ENCODE results near the gene FBXL7.

The FBXL7 gene

DNA sequence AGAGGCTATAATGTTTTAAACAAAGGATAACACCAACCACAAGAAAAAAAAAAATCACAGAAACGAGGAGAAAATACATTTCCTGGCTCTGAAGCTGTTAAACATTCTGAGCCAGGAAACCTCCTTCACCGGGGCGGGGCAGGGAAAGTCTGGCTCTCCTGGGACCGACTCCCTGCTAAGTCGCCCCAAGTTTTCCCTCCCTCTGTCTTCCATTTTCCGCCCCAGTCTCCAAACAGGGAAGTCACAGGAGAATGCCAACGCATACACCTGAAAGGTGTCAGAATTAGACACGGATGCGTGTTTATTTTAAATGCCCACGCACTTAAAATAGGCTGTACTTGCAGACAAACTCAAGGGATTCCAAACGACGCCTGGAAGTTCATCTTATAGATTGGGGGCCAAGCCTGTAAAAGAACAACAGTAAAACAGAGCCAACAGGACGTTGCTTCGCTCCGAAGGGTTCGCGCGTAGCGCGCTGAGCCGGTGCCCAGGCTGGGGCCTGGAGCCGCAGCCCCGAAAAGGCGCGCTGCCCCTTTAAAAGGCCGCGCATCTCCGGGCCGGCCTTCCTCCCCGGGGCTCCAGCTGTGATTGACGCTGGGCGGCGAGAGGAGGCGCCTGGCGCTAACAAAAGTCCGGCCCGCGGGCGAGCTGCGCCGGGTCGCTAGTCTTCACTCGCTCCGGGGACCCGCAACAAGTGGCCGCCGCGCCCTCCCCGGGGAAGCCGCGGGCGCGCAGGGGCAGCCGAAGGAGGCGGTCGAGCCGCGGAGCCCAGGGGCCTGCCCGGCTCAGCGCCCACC, at the start of gene FBXL7:
FBXL7 (plus strand) TSS at position 653 of the 797 bp plus-strand sequence.
- no peak for DNase-seq

DNA sequence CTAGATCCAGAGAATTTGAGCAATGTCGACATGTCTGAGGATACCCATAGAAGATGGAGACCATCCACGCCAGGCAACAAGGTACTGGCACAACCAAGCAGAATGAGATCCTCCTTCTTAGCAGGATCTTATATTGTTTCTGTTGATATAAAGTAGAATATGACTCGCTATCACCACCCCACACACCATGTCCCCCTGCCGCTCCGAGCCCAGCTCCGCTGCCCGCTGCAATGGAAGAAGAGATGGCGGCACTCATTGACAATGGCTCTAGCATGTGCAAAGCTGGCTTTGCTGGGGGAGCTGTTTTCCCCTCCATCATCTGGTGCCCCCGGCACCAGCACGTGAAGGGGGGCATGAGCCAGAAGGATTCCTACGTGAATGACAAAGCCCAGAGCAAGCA, 49.5 kb upstream of the FBXL7 start:
- no peak for DNase-seq

DNA sequence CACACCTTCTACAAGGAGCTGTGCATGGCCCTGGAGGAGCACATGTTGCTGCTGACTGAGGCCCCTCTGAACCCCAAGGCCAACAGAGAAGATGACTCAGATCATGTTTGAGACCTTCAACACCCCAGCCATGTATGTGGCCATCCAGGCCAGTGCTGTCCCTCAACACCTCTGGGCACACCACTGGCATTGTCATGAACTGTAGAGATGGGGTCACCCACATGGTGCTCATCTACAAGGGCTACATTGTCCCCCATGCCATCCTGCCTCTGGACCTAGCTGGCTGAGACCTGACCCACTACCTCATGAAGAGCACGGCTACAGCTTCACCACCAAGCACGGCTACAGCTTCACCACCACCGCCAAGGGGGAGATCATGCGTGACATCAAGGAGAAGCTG, 49.0 kb upstream of the FBXL7 start:
- no peak for DNase-seq

DNA sequence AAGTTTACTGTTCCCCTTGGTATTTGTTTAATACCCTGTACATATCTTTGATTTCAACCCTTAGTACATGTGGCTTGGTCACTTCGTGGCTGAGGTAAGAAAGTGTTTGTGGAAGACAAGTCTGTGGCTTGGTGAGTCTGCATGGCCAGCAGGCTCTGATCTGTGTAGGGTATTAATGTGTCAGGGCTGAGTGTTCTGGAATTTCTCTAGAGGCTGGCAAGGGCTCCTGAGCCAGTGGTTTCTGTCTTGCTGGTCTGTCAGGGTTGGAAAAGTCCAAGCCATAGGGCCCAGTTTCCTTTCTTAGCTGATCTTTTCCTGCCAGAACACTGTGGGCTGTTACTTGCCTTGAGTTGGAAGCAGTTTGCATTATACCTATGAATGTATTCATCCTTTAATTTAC, 48.0 kb upstream of the FBXL7 start:
- DNase-seq, result no peak

DNA sequence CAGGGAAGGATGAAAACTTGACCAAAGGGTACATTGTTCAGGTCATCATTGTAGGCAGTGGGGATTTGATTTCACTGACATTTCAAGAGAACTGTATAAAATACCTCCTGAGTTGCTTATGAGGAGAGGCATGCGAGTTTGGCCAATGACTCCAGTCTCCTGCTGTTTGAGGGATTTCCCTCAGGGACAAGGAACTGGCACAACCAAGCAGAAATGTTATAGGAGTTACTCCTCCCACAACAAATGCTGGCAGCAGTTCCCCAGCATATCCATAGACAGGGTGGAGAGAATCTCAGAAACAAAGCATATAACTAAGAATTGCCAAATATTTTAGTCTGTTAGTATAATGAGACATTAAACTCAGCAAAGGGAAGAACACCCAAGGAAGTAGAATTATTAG, 47.2 kb upstream of the FBXL7 start:
- DNase-seq, result no peak

DNA sequence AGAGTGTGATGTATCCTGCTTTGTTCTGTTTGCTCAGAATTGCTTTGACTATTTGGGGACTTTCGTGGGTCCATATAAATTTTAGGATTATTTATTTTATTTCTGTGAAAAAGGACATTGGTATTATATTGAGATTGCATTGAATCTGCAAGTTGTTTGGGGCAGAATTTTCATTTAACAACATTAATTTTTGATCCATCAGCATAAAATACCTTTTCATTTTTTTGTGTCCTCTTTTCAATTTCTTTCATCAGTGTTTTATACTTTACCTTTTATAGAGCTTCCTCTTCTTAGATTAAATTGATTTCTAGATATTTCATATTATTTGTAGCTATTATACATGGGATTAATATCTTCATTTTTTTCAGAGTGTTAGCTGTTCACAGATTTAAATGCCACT, 40.8 kb upstream of the FBXL7 start:
- no peak for DNase-seq

DNA sequence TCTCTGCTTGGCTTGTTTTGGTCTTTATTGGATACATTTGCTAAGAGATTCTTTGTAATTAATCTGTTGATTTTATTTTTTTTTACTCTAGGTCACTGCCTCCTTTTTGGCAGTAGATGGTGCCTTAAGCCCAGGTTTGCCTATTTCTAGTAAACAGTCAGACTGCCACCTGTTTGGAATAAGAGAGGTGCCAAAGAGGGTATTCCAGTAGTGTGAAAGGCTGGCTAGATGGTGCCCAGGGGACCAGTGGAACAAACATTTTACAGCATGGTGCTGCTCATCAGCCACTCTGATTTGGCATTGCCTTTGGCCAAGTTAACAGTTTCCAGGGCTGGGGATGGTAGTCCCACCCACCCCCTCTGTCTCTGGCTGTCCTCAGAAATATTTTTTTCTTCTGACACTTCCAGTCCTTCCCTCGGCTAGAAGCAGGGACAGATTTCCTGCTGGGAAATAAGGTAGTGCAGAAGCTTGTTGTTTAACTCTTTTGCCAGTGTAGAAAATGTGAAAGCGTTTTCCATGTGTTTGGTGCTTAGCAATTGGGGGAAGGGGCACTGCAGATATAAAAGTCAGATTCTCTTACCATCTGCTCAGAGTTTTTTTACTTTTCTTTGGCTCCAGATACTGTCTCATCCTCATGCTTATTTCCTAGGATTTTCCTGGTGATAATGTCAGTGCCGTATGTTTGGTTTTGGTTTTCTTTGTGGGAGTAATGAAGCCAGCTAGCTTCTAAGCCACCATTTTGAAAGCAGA, 36.6 kb upstream of the FBXL7 start:
- DNase-seq, result no peak

DNA sequence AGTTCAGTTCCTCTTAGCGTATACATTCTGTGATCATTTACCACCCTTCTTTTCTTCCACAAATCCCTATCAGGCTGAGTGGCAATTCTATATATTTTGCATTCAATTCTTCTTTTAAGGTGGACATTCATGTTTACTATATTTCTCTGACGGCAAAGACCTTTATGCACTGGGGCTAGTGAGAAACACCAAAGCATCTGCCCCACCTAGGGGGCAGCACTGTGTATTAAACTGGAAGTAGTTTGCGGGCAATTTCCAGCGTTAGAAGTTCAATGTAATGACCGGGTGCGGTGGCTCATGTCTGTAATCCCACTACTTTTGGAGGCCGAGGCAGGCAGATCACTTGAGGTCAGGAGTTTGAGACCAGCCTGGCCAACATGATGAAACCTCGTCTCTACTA, 27.9 kb upstream of the FBXL7 start:
- DNase-seq, result no peak

DNA sequence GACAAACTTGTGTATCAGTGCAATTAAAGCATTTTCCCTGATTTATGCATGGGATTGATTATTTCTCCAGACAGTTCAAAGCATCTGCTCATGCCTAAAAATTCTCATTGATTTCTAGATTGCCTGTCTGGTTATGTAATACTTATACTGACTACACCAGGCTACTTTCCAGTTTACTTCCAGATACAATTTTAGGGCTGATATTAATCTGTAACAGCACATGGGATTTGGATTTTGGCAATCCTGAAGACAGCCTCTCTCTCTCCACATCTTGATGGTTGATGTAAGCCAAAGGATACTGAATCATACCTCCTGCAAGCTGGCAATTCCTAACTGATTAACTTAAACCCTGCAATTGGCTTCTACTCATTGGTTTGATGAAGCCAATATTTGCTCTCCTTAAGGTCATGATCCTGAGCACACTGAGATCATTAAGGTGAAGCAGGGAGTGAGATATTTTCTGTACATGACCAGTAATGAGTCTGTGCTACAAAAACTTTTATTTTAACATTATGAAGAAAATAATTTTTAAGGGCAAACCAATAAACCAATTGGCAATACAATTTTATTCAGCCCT, 25.7 kb upstream of the FBXL7 start:
- no peak for DNase-seq

DNA sequence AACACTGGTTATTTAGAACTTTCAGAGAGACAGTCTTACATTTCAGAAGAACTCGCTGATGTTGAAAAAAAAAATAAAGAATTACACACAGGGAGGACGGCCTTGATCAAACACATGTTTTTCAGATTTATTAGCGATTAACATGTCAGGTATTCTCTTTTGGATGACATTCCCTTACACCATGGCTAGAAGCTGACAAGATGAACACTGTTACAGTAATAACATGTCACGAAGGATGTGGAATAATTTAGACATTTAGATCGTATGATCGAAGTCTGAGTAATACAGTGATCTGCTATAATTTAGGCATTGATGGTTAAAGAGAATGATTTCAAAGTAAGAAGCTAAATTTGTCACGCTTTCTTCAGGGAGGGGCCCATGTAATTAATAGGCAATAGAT, 24.6 kb upstream of the FBXL7 start:
- no peak for DNase-seq

DNA sequence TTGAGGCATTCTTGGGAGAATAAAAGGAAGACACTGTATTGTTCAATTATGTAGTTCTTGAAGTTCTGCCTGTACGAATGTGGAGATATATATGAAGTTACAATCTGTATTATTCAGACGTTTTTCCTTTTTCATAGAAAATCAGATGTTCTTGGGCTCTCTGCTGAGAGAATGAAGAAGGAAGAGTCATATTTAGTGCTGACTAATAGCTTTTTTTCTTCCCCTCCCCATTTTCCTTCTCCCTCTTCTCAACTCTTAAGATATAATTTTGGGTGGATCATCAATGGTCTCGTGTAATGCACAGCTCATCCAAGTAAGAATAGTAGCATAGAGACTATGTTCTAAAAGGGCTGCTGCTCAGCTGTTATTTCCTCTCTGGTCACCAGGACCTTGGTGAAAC, 23.0 kb upstream of the FBXL7 start:
- no peak for DNase-seq

DNA sequence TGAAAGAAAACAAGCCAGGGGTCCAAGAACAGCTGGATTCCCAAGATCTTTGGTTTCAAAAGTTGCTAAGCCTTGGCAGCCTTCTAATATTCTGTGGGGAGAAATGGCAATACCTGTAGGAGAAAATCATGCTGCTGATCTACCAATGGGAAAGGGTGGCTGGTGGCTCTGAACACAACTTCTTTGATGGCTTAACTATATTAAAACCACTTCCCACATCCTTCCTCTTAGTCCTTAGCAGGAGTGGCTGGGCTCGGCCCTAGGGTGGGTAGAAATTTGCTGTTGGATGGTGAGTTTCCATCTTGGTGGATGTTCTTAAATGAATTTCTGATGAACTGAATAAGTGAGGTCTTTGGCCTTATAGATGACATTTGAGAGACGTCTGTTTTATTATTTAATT, 19.5 kb upstream of the FBXL7 start:
- no peak for DNase-seq

DNA sequence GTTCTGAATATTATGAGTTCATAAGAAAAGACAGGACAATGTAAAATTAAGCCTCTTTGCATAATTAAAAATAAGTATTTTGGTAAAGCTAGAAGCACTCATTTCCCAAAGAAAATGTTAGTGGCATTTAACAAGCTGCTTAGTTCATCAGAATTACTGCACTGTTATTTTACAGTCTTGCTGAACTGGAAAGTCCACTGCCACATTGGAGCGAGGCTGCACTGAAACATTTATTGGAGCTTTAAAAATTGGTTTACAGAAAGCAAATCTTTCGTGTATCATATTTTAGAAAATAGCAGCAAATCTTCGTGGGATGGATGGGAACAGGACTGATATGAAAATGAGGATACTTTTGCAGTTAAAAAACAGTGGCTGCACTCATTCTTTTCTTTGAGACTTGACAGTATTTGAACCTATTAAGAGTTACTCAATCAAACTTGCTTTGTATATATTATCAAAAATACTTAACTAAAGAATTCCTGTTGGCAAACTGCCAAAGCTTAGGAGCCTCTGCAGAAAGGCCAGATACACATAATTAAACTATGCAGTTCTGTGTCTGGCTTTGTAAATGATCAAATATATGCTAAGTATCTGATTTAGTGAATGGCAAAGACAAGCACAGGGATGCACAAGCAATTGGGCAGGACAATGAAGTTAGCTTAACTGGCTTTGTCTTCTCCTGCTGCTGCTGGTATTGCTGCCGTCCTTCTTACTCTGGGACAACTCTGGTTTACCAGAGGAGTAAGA, 16.5 kb upstream of the FBXL7 start:
- no peak for DNase-seq

DNA sequence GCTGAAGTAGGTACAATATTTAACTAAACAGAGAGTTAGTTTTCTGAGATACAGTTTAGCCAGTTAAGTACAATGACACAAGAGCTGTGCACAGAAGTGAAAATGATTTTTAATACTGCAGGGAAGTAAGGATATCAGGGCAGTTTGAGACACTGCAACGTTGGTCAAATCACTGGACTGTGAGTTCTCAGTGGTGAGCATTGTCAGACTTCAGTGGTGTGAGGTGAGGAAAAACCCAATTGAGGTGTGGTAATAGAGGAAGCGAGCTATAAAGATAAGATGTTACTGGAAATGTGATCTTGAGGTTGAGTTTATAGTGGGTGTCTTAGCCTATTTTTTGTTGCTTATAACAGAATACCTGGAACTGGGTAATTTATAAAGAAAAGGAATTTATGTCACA, 12.8 kb upstream of the FBXL7 start:
- DNase-seq, result no peak

DNA sequence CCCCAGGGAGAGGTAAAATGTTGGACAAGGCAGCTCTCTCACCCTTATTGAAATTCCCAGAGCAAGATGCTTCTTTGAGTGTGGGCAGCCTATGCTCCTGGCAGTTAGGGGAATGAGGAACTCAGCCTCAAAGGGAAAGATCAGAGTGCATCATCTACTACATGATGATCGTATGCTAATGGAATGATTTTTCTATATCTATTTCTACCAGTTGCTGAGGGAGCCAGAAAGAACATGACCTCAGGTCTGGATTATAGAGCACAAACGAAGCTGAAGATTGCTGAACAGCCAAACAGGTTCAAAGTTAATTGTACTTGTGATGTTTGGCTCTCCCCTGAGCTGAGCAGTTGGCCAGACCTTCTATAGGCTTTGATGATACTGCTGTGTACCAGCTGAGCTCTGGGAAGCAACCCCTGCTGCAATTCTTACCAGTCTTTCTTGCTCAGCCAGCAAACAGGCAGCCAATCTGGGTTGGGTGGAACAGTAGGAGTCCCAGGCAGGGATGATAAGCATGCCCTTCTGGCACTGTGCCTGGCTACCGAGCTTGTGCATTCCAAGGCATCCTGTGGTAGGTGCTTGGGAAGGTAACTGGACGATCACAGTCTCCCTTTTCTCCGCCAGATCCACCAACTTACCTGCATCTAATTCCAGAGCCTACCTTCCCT, 10.3 kb upstream of the FBXL7 start:
- DNase-seq, result no peak

DNA sequence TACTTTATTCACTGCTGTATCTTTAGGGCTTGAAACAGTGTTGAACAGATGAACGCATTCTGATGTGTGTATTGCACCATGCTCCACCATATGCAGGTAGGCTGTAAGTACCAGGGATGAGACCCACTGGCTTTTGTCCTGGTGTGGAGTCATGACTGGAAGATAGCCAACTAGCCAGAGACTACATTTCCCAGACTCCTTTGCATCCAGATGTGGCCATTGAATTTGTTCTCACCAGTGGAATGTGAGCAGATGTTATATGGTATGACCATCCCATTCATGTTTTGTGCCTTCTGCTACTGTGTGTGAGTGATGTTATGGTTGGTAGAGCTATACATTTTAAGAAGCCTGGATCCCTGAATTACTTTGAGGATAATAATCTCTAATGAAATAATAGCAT, 7.4 kb upstream of the FBXL7 start:
- DNase-seq, result no peak

DNA sequence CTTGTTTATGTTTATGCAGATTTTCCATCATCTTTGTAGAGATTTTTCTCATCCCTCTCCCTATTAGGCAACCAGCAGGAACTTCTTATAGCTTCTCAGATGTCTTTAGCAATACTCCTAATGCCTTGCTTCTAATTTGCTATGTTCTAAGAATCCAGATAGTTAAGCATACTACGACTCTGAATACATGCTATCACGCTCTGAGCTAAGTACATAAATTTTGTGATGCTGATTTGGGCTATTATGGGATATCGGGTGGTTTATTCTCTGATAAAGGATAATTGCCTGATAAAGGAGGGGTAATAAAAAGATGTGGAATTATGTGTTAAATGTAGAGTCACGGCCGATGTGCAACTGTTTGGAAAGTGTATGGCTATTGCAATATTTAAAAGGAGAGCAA, 6.5 kb upstream of the FBXL7 start:
- no peak for DNase-seq

DNA sequence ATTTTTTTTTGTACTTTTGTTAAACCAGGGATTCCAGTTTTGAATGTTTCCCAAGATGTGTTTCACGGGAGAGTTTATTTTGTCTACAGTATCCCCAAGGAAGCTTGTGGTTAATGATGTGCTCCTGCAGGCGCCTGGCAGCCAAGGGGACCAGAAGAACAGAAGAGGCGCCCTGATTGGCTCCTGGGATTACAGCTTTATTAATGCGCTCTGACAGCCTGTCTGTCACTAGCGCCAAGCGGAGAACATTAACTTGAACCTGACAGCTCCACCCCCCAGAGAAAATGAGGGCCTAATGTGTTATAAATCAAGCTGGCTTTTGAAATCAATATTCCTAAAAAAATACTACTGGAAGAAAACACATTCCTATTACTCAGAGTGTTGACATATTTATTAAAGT, 5.0 kb upstream of the FBXL7 start:
- no peak for DNase-seq

DNA sequence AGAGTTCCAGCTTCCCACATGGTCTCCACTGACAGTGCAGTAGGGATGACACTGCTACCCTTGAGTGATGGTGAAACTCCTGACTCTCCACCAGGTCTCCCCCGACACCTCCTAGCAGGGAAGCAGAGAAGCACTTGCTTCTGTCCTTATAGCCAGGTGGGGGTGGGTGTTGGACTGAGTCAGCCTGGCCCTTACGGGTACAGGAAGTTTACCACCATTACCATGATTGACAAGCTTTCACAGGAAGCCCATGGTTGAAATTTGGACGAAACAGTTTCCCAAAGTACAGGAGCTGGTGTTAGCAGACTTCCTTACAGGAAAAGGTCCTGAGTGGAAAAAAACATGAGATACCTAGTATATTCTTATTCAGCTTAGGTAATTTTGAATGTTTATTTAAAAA, 3.1 kb upstream of the FBXL7 start:
- DNase-seq, result no peak

DNA sequence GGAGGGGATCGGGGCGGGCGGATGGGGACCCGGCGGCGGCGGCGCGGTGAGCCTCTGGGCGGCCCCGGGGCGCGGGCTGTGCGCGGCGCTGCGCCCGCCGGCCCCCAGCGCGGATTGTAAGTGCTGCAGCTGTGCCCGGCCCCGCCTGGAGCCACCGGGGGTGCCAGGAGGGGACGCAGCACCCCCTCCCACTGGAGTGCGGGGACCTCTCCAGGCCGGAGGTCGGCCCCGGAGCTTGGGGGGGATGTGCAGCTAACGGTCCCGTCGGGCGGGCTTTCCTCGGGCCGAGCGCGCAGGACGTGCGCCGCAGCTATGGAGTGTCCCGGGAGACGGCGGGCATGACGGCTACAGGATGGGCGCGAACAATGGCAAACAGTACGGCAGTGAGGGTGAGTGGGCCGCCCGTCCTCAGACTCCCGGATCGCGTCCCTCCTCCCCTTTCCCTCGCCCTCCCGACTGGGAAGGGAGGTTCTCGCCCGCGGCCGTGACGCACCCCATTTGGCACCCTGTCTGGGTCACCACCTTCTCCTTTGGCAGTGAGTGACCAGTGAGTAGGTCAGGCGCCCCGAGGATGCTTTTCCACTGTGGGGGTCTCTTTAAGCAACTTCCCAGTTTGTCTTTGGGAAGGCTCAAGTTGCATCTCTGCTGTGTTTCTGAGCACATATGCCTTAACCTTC, 483 bp downstream of the FBXL7 start:
- no peak for DNase-seq

DNA sequence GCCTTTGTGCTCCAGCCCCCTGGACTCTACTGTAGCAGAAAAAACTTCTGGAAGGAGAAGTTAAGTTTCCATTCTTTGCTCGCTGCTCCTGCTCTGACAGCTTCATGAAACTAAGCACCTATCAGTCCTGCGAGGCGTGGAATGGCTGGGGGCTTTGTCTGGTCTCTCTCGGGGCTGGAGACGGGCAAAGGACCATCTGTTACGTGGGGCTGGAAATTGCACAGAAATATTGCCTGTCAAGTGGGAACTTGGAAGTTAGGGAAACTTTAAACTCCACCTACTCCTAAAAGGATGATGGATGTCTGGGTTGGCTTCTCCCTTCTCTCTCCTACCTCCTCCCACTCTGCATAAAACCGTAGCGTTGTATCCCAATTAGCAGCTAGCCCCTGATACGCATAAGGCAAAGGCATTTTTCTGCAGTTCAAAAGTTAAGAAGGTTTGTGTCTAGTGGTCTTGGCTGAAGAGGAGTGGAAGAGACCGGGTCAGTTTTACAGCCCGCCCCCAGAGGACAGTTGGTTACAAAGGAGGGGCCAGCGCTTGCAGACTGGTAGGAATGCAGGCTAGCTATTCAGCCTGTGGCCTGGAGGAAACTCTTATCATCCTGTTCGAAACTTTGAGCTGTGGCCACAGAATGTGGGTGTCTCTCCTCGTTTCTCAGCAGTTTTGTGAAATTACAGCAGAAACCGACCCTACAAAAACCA, 1.3 kb downstream of the FBXL7 start:
- DNase-seq, result no peak

DNA sequence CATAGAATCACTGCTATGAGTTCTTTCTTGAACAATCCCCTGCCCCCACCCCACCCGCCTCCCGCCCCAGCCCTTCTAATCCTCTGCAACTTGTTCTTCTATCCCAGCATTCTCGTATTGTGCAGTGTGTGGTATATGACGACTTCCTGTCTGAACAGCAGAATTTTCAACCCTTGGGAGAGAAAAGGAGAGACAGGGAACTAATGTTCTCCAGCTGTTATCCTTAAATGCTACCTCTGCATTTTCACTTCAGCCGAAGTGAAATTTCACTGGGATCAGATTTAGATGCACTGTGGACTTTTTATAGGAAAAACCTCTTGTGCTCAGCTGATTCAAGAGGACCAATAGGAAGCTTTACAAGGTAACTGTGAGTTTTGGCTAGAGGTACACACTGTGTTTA, 2.2 kb downstream of the FBXL7 start:
- DNase-seq, result no peak
